ENCODE measurements around the gene PLA1A.

The PLA1A gene

DNA sequence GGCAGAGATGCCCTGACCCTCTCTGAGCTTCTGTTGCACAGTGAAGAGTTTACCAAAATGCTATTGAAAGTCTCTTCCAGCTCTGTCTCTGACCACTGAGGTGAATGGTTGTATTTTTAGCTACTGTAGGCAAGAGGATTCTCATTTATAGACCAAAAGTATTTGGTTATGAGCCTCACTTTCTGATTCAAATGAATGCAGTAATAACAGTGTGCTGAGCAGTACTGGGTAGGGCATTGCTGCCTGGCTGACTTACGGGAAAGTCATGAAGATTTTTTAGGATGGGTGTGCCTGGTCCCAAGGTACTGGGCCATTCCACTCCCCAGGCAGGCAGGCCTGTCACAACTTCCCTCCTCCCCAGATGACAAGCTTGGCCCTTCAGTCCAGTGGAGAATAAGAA lies 15.5 kb downstream of the PLA1A start:
- DNase-seq, result no peak

DNA sequence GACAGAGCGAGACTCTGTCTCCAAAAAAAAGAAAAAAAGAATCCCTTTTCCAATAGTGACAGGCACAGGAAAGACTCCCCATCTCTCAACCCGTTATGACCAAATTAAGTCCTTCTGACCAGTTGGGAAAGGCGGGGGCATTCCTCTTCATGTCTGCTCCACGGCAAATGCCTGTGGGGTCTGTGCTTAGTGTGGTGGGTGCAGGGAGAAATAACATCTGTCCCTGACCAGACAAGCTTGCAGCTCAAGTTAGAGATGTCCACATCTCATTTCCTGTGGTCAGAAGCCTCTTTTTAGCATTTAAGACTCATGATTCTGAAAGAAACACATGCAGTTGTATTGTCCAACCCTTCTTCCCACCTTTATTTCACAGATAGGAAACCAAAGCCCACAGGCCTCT lies 16.2 kb downstream of the PLA1A start:
- no peak for DNase-seq

DNA sequence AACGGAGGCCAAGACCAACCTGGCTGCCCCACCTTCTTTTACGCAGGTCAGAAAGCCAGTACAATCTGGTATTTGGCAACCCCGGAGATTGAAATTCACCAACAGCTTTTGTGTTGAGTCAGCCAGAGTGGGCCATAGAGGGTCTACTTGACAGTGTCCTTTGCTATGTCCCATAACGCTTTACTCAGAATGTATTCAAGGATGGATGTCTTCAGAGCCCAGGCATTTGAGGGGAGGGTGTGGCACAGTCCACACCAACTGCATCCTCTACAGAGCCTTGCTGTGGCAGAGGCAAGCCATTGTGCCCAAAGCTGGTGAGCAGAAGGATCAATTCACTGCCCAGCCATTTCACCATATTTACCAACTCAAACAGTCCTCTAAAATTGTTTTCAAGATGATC lies 18.4 kb downstream of the PLA1A start:
- no peak for DNase-seq

DNA sequence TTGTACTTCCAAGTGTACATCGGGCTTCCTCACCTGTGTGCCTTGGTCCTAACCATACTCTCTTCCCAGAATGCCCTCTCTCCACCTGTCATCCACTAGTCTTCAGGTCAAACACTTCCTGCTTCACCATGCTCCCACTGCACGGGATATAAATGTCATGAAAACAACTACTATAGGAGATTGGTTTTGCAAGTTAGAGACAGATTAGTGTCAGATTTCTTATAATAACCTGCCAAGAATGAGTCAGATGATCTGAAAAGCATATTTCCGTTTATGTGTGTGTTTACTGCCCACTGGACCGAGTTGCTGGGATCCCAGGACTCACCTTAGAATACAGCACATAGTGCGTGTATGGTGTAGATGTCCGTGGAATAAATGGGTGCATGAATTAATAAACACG lies 21.4 kb downstream of the PLA1A start:
- DNase-seq, result no peak

DNA sequence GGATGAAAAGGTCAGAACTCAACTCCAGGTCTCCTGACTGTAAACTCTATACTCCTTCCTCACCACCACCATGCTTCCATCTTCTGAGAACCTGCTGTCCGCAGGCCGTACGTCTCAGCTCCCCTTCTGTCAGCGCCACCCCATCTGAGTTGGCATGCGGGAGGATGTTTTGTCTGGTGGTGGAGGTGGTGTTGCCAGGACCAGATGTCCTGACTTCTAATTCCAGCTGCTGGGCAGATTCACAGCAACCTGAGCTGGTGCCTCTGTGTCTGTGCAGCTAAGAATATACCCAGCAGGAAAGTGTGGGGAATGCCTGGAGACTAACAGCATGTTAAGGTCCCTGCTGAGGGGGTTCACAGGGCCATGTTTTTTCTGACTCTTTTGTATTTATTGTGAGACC lies 23.2 kb downstream of the PLA1A start:
- no peak for DNase-seq

DNA sequence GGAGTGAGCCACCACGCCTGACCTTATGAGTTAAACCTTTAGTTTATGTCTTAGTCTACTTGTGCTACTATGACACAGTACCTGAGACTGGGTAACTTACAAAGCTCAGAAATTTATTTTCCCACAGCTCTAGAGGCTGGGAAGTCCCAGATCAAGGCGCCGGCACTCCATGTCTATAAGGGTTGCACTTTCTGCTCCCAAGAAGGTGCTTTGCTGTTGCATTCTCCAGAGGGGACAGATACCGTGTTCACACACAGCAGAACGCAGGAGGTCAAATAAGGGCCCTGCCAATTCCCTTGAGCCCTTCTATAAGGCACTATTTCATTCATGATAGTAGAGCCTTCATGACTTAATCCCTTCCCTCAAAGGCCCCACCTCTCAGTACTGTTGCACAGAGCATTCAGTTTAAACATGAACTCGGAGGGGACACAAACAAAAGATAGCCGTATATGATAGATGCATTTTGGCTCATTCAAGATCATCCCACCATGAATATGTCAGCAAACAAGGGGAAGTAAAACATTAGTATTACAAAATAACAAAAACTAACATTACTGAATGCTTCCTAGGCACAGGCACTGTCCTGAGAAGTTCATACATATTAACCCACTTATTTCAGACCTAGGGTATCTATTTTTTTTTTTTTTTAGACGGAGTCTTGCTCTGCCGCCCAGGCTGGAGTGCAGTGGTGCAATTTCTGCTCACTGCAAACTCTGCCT lies 26.5 kb downstream of the PLA1A start:
- no peak for DNase-seq

DNA sequence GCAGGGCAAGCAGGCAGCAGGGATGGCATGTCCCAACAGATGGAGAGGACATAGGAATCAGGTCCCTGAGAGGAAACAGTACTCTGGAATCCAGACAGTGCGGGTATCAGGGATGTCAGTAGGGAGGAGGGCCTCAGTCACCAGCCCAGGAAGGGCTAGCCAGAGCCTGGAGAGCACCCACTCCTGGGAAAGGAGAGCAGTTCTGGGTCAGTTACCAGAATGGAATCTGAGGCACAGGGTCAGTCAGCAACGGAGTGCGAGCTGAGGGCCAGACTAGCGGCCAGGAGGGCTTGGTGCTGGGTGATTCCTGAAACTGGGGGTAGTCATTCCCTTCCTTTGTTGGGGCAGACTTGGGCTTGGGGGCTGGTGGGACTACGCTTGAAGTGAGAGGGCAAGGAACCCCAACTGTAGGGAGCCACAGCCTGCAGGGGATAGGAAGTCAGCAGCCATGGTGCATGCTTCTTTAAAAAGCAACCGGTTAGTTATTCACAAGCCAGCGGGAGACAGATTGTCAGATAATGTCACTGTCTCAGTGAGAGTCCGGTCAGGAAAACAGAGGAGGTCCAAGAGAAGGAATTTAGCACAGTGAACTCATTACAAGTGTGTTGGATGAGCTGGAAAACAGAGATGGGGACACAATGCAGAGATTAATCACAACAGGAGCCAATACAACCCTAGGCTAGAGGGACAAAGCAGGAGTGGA lies 27.9 kb downstream of the PLA1A start:
- DNase-seq, result no peak

DNA sequence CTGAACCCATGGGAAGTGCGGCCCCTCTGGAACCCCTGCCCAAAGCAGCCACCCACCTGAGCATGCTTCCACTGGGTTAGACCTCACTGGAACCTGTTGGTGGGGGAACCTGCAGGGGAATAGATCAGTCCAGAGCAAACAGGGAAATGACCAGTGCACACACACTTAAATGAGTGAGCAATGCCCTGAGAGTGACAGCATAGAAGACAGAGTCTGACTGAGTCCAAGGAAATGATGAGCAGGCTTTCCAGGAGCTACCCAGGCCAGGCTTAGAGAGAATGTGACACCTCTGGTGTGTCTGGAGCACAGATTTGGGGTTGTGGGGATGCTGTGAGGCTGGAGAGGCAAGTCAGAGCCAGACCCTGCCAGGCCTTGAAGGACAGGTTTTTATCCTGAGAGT lies 28.5 kb downstream of the PLA1A start:
- DNase-seq, result no peak

DNA sequence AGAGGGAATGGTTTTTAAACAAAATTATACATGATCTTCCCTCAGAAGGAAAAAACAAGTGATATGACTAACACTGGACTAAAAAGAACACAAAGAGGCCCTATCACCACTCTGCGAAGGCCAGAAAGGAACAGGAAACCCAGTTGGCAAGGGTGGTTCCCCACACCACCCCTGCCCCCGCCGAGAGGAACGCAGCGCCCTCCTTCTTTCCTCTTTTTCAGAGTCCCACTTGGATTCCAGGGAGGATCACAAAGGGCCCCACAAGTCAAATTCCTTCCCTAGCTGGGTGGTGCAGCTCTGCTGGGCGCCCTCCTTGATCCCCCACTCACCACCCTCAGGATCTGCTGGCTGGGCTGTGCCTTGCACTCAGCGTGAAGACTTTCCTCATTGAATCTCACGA lies 29.8 kb downstream of the PLA1A start:
- DNase-seq, result peak in 2 of 14 donors; percentile 5 to 9

DNA sequence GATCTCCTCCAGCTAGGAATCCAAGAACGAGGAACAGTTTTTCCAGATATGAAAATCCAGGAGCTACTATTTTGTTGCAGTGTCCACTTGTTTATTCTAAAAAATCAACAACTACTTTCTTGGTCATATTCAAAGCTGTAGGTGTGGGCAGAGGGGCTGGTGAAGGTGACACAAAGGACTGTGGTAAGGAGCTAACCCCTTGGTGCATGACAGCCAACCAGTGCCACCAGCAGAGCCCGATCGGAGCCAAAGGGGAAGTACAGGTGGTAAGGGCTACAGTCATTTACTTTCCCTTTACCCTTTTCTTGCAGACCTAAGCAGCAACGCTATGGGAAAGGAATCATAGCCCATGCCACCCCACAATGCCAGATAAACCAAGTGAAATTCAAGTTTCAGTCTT lies 30.7 kb downstream of the PLA1A start:
- DNase-seq, result no peak

DNA sequence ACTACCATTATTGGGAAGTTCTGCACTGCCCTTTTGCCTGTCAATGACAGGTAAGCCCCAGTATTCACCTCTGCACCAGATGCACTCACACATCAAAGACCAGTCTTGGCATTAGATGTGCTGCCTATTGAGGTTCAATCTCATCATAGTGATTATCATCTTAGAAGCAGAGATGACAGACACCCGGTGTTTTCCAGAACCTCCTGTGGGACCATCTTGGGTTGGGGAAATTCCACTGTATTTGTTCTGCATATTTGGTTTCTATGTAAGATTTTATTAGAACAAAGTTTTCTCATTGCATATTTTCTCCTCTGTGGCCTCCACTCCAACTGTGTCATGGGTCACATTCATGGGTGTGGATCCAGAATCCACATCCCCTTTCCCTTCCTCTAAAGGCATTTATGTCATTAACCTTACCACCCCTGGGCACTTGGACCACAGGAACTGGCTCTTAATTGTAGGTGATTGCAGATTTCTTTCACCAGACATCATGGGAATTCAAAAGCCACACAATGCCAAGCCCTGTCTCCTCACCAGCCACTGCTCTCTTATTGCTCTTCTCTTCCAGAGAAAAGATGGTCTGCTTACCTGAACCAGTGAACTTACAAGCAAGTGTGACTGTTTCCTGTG lies 31.2 kb downstream of the PLA1A start:
- DNase-seq, result no peak

DNA sequence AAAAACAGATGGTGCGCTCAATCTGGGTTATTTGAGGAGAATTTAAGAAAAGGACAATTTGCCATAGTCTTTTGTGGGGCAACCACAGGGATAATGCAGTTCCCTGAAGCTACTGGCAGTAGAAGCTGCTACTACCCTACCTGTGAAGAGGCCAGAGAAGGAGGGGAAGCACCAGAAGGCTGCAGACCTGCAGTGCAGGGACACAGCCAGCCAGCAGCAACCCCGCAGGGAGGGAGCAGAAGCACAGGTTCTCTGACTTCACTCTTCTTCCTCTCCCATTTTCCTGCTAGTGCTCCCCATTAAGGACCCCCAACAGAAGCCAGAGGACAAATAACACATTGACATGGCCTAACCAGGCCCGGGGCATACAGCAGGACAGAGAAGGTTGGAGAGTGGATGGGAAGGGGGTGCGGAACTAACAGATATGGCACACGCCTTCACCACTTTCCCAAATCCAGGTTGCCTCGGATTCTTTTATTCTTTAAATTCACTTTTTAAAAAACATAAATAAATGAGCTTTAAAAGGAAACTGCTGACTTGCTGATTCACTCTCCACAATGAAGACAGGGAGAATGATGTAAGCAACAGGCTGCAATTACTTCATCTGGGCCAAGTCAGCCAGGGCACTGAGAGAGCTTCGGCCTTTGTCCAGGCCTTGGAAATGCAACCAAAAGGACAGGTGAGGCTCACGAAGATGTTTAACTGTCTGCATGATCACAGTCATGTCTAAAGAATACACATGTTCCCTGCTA lies 32.6 kb downstream of the PLA1A start:
- DNase-seq, result no peak

DNA sequence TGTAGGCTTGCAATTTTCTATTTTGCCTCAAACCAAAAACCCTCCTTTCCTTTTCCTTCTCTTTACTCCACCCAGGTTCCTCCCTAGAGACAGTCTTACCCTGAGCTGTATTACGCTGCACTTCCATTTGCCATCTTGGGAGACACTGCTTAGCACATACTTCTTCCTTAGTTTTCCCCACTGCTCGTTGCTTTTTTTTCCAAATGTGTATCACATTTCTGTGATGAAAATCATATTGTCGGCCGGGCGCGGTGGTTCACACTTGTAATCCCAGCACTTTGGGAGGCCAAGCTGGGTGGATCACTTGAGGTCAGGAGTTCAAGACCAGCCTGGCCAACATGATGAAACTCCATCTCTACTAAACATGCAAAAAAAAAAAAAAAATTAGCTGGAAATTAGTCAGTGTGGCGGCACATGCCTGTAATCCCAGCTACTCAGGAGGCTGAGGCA lies 33.2 kb downstream of the PLA1A start:
- DNase-seq, result no peak

DNA sequence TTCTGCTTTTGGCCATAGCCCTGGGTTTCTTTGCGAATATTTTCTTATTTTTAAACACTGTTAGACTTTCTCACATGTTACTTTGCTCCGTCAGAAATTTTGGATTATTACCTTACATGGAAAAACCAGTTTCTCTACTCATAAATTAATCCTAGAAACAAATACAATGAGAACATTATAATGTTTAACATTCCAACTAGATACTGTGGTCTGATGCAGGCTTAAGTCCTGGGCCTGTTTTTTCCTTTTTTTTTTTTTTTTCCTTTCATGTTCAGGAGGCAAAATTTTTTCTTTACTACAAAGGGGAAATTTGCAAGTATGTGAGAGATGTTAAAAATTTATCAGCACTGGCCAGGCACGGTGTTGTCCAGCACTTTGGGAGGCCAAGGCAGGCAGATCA lies 33.8 kb downstream of the PLA1A start:
- no peak for DNase-seq

DNA sequence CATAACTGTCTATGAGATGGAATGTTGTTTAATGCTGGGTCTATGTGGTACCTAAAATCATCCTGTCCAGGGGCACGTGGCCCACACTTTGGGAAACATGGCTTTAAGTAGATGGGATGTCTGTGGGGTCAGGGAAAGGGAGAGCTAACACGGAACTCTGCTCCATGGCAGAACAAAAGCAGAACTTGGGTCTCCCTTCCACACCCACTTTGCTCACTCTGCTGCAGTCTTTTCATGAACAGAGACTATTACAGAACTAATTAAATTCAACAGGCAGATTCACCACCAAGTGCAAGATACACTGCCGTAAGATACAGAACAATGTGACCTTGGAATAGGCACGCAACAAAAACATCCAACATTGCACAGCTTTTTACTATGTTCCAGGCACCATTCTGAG lies 34.5 kb downstream of the PLA1A start:
- DNase-seq, result no peak

DNA sequence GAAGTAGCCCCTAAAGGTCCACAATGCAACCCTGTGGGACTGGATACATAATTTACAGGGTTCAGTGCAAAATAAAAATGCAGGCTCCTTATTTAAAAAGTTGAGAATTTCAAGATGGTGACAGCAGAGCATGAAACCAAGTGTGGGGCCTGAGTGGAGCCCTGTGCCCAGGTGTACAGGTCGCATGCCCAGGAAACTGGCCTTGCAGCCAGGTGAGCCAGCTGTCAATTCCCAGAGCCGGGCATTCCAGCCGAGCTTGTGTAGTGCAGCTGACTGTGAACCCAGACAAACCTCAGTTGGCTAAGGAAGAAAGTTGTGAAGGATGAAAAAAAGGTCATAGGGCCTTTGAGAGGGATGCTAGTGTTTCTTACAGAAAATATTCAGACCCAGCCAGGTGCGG lies 35.1 kb downstream of the PLA1A start:
- no peak for DNase-seq

DNA sequence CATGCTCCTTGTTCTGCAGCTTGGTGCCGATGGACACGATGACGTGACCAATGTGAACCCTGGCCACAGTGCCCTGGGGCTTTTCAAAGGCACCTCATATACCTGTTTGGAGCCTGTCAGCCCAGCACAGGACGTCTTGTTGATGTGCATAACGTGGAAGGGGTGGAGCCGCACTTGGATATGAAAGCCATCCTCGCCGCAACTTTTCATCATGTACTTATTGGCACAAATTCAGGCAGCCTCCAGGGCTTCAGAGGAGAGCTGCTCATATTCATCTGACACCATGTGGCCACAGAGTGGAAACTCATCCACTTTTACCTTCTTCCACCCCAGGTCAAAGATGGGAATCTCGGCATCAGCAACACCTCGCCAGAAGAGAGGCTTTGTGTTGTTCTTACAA lies 38.0 kb downstream of the PLA1A start:
- DNase-seq, result no peak

DNA sequence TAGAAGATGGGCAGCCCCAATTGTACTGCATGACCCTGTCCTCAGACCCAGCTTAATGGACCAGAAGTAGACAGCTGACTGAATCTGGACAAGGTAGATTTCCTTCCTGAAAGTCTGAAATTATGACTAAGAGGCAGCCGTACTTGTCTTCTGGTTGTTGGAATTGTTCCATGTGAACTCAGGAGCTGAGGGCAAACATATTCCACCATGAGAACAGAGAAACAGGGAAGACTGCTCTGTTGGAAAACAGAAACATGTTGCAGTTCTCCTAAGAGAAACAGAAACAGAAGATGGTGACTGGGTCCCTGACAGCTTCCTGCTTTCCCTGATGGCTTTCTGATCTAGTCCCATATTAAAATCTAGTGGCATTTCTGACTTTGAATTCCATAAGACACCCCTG lies 38.6 kb downstream of the PLA1A start:
- no peak for DNase-seq

DNA sequence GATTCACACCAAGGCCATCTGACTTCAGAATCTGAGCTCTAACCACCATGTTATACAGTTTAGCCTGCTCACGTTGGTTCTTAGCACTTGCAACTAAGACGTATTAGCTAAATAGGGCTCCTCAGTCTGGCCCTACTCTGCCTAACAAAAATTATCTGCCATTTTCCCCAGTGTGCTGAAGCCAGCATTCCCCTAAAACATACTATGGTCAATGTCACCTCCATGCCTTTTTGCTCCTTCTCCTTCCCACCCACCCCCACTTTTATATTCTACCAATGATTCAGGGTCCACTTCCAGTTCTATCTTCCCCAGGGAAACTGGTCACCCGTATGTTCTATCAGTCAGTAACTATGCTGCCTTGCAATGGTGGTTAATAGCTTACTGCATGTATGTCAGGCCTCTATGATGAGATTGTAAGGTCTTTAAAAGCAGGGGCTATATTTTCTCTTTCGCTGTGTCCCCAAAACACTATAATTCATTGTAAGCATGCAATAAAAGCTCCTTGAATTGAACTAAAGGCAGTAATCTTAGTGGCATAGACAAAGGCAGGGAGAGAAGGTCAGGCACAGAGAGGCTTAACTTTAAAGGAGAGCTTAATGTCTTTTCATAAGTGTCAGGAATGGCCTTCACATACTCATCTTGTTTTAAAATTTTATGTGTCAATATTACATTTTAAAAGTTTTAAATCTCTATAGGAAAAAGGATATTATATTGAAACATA lies 39.4 kb downstream of the PLA1A start:
- DNase-seq, result no peak

DNA sequence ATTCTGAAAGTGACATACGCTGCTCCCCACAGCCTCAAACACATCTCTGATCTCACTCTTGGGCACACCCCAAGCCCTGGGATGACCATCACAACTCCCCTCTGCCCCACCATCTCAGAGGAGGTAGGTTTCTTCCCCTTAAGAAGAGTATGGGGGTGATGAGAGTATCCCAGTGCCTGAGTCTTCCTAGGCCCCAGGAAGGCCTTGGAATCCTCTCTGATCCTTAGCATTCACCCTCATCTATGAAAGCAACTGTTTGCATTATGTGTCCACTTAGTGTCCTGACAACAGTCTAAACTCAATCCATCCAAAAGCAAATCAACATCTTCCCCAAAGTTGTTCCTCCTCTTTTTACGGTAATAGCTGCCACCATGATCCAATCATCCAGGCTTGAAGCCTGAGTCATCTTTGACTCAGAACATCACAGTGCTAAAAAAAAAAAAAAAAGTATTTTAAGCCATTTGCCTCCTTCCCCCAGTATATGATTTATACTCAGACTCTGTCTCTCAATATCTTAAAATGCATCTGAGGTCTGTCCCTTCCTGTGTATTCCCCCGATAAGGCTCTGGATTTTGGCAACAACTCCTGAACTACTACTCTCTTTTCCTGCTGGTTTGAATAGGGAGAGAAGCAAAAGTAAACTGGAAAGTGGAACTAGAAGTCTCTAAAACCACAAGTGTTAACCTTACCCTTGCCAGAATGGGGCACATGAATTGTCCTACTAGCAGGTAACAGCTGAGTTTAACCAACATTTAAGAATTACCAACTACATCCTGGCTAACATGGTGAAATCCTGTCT lies 40.2 kb downstream of the PLA1A start:
- no peak for DNase-seq

DNA sequence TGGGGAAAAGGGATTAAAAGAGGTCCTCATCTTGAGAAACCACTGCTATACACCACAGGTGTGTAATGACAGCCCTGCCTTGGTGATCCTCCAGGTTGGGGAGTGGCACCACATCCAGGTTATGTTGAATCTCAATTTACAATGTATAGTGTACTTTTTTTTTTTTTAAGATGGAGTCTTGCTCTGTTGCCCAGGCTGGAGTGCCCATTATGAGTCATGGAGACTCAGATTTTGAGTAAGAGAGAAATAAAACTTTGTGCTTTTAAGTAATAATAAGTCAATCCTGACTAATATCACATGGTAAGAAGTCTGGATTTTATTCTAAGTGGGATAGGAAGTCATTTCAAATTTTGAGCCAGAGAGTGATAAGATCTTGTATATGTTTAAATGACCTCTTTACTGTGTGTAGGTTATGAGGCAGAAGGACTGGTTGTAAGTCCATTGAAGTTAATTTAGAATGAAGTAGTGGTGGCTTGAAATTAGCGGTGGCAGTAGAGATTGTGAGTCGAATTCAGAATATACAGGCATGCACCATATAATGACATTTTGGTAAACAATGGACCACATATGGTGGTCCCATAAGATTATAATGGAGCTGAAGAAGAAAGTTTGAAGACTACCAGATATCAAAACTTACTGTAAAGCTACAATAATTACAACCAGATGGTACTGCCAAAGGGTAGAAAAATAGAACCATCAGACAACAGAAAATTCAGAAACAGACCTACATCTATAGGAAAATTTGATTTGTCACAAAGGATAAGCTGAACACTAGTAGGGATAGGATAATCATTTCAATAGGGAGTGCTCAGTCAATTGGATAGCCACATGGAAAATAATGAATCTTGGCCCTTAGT lies 42.0 kb downstream of the PLA1A start:
- DNase-seq, result no peak

Data from C1 segment of cervical spinal cord (tissue), 14 donors.